Parathyroid adenoma (tissue), 2 donors: ENCODE results near the gene VWA8.

Experiments
- H2AFZ ChIP-seq: fragments of 300-600 bp; sonication (generic); one replicate; pipeline ENCODE4 v1.7.0; 2017; ENCODE audit warnings: antibody characterized with exemption, mild to moderate bottlenecking
- H3K27ac ChIP-seq: fragments of 300-600 bp; sonication (generic); one replicate; pipeline ENCODE4 v1.7.0; 2017
- H3K27me3 ChIP-seq: fragments of 300-600 bp; sonication (generic); one replicate; pipeline ENCODE4 v1.7.0; 2017; ENCODE audit warnings: low read length; ENCODE audit not compliant: control insufficient read depth, insufficient read depth
- H3K36me3 ChIP-seq: fragments of 300-600 bp; sonication (generic); one replicate; pipeline ENCODE4 v1.7.0; 2017; ENCODE audit warnings: low read length; ENCODE audit not compliant: control insufficient read depth, insufficient read depth
- H3K4me1 ChIP-seq: fragments of 300-600 bp; sonication (generic); one replicate; pipeline ENCODE4 v1.7.0; 2017; ENCODE audit warnings: control low read depth
- H3K4me2 ChIP-seq: fragments of 300-600 bp; sonication (generic); one replicate; pipeline ENCODE4 v1.7.0; 2017; ENCODE audit warnings: low read length
- H3K4me3 ChIP-seq: fragments of 300-600 bp; sonication (generic); one replicate; pipeline ENCODE4 v1.7.0; 2017; ENCODE audit warnings: low read depth, low read length
- H3K79me2 ChIP-seq: fragments of 300-600 bp; sonication (generic); one replicate; pipeline ENCODE4 v1.7.0; 2017; ENCODE audit warnings: control low read depth
- H3K9ac ChIP-seq: fragments of 300-600 bp; sonication (generic); one replicate; pipeline ENCODE4 v1.7.0; 2017; ENCODE audit warnings: mild to moderate bottlenecking
- H3K9me3 ChIP-seq: fragments of 300-600 bp; sonication (generic); one replicate; pipeline ENCODE4 v1.7.0; 2017; ENCODE audit warnings: low read length; ENCODE audit not compliant: control insufficient read depth
- TF ChIP-seq, protein P1 (sequence below): fragments of 300-600 bp; sonication (generic); IDR thresholded peaks from one replicate; pipeline ENCODE4 v1.7.0; 2017; ENCODE audit warnings: antibody characterized with exemption, mild to moderate bottlenecking
- donor health status: primary hyperparathyroidism.

The VWA8 gene

DNA sequence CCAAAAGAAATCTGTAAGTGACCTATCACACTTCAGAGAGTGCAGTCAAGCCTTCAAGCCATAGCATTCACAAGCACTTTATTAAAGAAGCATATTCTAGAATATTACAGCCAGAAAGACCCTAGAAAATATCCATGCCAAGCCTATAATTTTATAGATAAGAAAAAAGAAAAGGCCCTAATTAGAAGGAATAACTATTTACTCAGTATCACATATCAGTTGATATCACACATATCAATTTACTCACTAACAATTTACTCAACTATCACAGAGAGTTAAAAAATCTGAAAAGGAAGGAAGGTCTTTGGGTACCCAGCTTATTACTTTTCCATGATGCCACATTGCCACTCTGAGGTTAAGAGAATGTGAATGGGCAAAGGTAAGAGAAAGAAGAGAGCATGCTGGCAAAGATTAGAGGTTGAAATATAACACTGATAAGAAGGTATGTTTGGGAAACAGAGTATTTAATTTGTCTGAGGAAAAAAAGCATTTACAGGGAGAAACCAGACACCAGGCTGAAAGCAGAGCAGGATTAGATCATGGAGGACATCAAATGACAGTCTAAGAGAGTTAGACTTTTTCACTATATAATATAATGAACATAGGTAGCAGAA, 186.2 kb downstream of the VWA8 start:
- Histone ChIP-seq H3K4me2 (no peak overlapping the region), H3K36me3 (no peaks in the 10 kb centered on the region), H3K4me3 (no peak overlapping the region), H3K79me2 (no peaks in the 10 kb centered on the region), H3K27me3 (no peaks in the 10 kb centered on the region), H3K9ac (no peak overlapping the region), H3K4me1 (no peaks in the 10 kb centered on the region), H3K9me3 (no peaks in the 10 kb centered on the region), H3K27ac (no peak overlapping the region), H2AFZ (no peak overlapping the region)
- TF ChIP-seq, protein P1, sequence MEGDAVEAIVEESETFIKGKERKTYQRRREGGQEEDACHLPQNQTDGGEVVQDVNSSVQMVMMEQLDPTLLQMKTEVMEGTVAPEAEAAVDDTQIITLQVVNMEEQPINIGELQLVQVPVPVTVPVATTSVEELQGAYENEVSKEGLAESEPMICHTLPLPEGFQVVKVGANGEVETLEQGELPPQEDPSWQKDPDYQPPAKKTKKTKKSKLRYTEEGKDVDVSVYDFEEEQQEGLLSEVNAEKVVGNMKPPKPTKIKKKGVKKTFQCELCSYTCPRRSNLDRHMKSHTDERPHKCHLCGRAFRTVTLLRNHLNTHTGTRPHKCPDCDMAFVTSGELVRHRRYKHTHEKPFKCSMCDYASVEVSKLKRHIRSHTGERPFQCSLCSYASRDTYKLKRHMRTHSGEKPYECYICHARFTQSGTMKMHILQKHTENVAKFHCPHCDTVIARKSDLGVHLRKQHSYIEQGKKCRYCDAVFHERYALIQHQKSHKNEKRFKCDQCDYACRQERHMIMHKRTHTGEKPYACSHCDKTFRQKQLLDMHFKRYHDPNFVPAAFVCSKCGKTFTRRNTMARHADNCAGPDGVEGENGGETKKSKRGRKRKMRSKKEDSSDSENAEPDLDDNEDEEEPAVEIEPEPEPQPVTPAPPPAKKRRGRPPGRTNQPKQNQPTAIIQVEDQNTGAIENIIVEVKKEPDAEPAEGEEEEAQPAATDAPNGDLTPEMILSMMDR, result no peak

DNA sequence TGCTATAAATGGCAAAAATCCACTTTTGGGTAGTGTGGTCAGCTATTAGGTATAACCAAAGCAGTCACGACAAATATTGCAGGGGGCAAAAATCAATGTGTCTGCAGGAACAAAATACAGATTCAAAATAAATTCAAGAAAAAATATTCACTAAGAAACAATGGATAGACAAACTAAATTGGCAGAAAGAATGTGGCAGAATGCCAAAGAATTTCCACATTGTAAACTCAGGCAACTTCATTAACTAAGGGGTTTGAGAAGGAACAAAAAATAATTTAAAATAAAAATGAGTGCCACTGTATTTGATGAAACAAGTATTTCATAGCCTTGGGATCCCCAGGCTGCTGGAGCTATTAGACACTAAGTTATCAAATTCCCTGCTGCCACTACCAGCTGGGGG, 193.1 kb downstream of the VWA8 start:
- Histone ChIP-seq H3K36me3 (no peaks in the 10 kb centered on the region), H3K27me3 (no peaks in the 10 kb centered on the region), H3K9me3 (no peaks in the 10 kb centered on the region), H3K4me3 (no peak overlapping the region), H3K79me2 (no peaks in the 10 kb centered on the region), H3K27ac (no peak overlapping the region), H3K4me2 (no peak overlapping the region), H2AFZ (no peak overlapping the region), H3K9ac (no peak overlapping the region), H3K4me1 (no peaks in the 10 kb centered on the region)
- TF ChIP-seq, protein P1, result no peak

DNA sequence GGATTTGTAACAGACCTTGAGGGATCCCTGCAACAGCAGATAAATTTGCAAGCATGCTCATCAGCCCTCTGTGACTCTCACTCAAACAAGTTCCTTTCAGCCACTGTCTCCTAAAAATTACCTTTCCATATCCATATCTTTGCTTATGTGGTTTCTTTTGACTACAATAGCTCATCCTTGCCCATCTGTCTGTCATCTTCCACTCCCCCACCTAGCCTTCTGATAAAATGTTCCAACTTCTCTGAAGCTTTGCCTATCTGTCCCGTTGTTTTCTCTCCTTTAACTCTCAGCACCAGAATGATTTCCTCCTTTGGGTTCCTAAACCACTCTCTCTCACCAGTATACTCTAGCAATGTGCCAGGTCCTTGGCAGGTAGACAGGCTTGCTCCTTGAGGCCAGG, 194.5 kb downstream of the VWA8 start:
- no peak overlapping the region for H3K4me2 ChIP-seq
- no peaks in the 10 kb centered on the region for H3K9me3 ChIP-seq
- H3K4me1 ChIP-seq, result no peaks in the 10 kb centered on the region
- H3K36me3 ChIP-seq, result no peaks in the 10 kb centered on the region
- H3K27ac ChIP-seq, result no peak overlapping the region
- TF ChIP-seq, protein P1, result no peak
- H2AFZ ChIP-seq, result no peak overlapping the region
- H3K9ac ChIP-seq, result no peak overlapping the region
- H3K4me3 ChIP-seq, result no peak overlapping the region
- no peaks in the 10 kb centered on the region for H3K79me2 ChIP-seq
- no peaks in the 10 kb centered on the region for H3K27me3 ChIP-seq

DNA sequence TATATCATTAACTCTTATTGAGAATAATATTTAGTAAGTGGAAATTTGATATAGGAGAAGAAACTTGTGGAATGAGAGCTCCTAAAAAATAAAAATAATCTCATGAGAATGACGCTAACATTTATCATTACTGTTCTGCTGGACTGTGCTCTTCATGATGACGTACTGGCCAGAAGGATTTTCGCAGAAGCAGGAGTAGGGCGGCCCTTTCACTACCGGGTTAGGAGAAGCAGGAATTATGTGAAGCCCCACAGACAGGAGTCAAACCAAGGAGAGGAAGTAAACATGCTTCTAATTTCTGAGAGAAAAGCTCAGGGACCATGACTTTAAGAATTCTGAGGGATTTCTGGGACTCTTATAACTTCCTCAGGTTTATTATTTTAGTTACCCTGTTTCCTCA, 195.1 kb downstream of the VWA8 start:
- Histone ChIP-seq H3K4me2 (no peak overlapping the region), H3K27me3 (no peaks in the 10 kb centered on the region), H3K9ac (no peak overlapping the region), H3K36me3 (no peaks in the 10 kb centered on the region), H3K27ac (no peak overlapping the region), H3K4me3 (no peak overlapping the region), H3K9me3 (no peaks in the 10 kb centered on the region), H3K79me2 (no peaks in the 10 kb centered on the region), H3K4me1 (no peaks in the 10 kb centered on the region), H2AFZ (no peak overlapping the region)
- TF ChIP-seq, protein P1, result no peak

- no peaks in the 10 kb centered on the region for H3K79me2 ChIP-seq
- TF ChIP-seq, protein P1, result no peak
- no peak overlapping the region for H3K4me2 ChIP-seq
- H3K27me3 ChIP-seq, result no peaks in the 10 kb centered on the region
- no peaks in the 10 kb centered on the region for H3K9me3 ChIP-seq
- no peak overlapping the region for H2AFZ ChIP-seq
- no peak overlapping the region for H3K27ac ChIP-seq
- no peaks in the 10 kb centered on the region for H3K36me3 ChIP-seq
- no peak overlapping the region for H3K9ac ChIP-seq
- no peaks in the 10 kb centered on the region for H3K4me1 ChIP-seq
- no peak overlapping the region for H3K4me3 ChIP-seq
These were observed 195.9 kb downstream of the VWA8 start for GRCh38 chr13:41765020-41765419.
